Lower lobe of right lung (tissue), 2 donors: ENCODE measurements around the gene CACNG3. TPM values are rescaled to one million over a fixed set of nuclear protein-coding genes. Genes with fewer than 3 reads are reported as not detected.

Experiments
- ATAC-seq, 2 donors: fragments of 200-7000 bp; cut with Tn5 transposase; one replicate each; pipeline ENCODE4 v1.9.1; 2020 to 2022; ENCODE audit warnings: mild to moderate bottlenecking in 2 of 2, moderate library complexity in 2 of 2
- DNase-seq: peaks from one replicate; pipeline ENCODE4 v3.0.0-alpha.2; 2020
- H3K27ac ChIP-seq: fragments of 200-600 bp; one replicate; pipeline ENCODE4 v1.8.0; 2022
- H3K27me3 ChIP-seq: fragments of 200-600 bp; one replicate; pipeline ENCODE4 v1.8.0; 2022; ENCODE audit warnings: low read depth
- H3K36me3 ChIP-seq: fragments of 200-600 bp; one replicate; pipeline ENCODE4 v1.8.0; 2022; ENCODE audit warnings: mild to moderate bottlenecking
- H3K4me1 ChIP-seq: fragments of 200-600 bp; one replicate; pipeline ENCODE4 v1.8.0; 2022
- H3K4me3 ChIP-seq: fragments of 200-600 bp; one replicate; pipeline ENCODE4 v1.8.0; 2022; ENCODE audit warnings: mild to moderate bottlenecking
- H3K9me3 ChIP-seq: fragments of 200-600 bp; one replicate; pipeline ENCODE4 v1.8.0; 2022
- CTCF ChIP-seq: fragments of 200-600 bp; IDR thresholded peaks from one replicate; pipeline ENCODE4 v1.8.0; 2022; ENCODE audit warnings: antibody characterized with exemption, mild to moderate bottlenecking
- intact Hi-C: fragments of 100-400 bp; cut with DNase I; formaldehyde crosslinking; loops from one replicate; pipeline ENCODE4 v1.11.0; 2022
- total RNA-seq: library from RNA; stranded (reverse); fragmentation: NEBNext Ultra II Directional; extraction: Animal tissue kit (Norgen Biotek cat#: 25700); gene quantifications from one replicate; pipeline ENCODE4 v1.2.1, GENCODE V29; 2021
- donor health status: DM: no; HTN: yes; CAD: no; lungs with severe emphysema.

Gene CACNG3
- total RNA-seq, 1 donor from 2014 or later = not detected

GRCh38 chr16:24394341-24394740 is 138.2 kb downstream of the CACNG3 start:
- Histone ChIP-seq H3K27me3 (peaks cover 2% of the 10 kb centered on the region), H3K4me3 (no peak overlapping the region), H3K9me3 (no peaks in the 10 kb centered on the region), H3K27ac (no peak overlapping the region), H3K36me3 (no peaks in the 10 kb centered on the region), H3K4me1 (no peaks in the 10 kb centered on the region)
- TF ChIP-seq CTCF = no peak
- intact Hi-C loops = no loop called here
- DNase-seq (no peak), ATAC-seq (no peak)

DNA sequence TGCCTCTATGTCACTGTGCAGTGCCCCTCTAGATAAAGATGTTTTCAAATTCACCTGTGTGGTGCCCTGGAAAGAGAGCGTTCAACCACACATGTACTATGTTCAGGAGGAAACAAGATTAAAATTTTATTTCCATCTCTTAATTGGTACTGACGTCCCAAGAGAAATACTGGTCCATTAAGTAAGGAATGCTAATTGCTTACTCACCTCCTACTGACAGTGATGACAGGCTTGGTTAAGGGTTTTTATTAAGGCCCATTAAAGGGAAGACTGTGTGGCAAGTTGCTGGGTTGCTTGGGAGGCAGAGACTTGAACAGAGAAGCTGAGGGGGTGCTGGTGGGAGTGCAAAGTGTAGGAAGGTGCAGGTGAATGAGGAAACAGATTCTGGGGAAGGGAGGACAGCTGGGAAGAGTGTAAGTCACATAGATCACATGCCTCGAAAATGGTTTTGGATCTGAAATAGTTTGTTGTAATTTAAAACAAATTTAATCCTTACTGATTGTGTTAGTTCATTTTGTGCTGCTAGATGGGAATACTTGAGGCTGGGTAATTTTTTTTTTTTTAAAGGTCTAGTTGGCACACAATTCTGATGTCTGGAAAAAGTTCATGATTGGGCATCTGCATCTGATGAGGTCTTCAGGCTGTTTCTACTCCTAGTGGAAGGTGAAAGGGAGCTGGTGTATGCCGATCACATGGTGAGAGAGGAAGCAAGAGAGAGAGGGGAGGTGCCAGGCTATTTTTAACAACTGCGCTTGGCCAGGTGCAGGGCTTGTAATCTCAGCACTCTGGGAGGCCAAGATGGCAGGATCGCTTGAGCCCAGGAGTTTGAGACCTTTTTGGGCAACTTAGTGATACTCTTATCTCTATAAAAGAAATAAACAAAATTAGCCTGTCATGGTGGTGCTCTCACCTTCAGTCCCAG is 140.5 kb downstream of the CACNG3 start:
- H3K27ac ChIP-seq = no peak overlapping the region
- no peaks in the 10 kb centered on the region for H3K9me3 ChIP-seq
- DNase-seq (no peak), ATAC-seq (no peak)
- intact Hi-C loops = no loop called here
- no peaks in the 10 kb centered on the region for H3K27me3 ChIP-seq
- H3K4me1 ChIP-seq = no peaks in the 10 kb centered on the region
- H3K4me3 ChIP-seq = no peak overlapping the region
- TF ChIP-seq CTCF = no peak
- H3K36me3 ChIP-seq = no peaks in the 10 kb centered on the region

DNA sequence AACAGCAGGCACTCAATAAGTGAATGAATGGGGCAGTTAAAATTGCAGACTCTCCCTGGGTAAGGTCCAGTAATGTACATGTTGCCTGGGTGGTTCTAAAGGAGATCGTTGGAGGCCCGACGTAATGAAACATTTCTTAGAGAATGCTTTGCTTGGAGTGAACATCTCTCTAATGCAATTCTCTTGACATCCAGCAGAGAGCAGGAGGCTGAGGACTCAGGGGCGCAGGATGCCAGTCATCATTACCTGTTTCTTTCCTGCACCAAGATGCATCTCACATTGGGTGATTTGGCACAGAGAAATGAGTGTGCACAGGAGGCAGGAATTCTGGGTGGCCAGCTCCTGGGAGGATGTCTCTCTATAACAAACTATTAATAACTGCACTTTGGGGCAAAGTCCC is 152.9 kb downstream of the CACNG3 start:
- Histone ChIP-seq H3K27me3 (no peaks in the 10 kb centered on the region), H3K27ac (no peak overlapping the region), H3K9me3 (no peaks in the 10 kb centered on the region), H3K36me3 (no peaks in the 10 kb centered on the region), H3K4me1 (no peaks in the 10 kb centered on the region), H3K4me3 (no peak overlapping the region)
- intact Hi-C loops = no loop called here
- DNase-seq (no peak), ATAC-seq (no peak)
- no peak for TF ChIP-seq CTCF
